H1 (cell line): Measurements from ENCODE around the gene PRKCA. TPM values are rescaled to one million over a fixed set of nuclear protein-coding genes. Genes with fewer than 3 reads are reported as not detected.

ENCODE experiments used
- BCL11A ChIP-seq, 2 experiments: IDR thresholded peaks; one replicate each; pipeline ENCODE4 v1.6.1; 2011; ENCODE audit warnings: low read depth in 2 of 2, low read length in 2 of 2, mild to moderate bottlenecking in 2 of 2
- FOSL1 ChIP-seq: IDR thresholded peaks from 2 replicates; pipeline ENCODE4 v1.6.1; 2011; ENCODE audit warnings: mild to moderate bottlenecking, low read depth, low read length, moderate library complexity; ENCODE audit not compliant: insufficient read depth
- HDAC2 ChIP-seq, 2 experiments: fragments of 300-600 bp in 1 of 2; sonication (generic) in 1 of 2; IDR thresholded peaks; 2 replicates each; pipeline ENCODE4 v1.6.1; 2011 to 2012; ENCODE audit warnings: low read depth in 2 of 2, low read length in 2 of 2, mild to moderate bottlenecking in 2 of 2, moderate library complexity in 2 of 2, borderline replicate concordance in 1 of 2, inconsistent platforms in 1 of 2
- KDM5A ChIP-seq: fragments of 200-600 bp; IDR thresholded peaks from 2 replicates; pipeline ENCODE4 v1.7.1; 2012; ENCODE audit warnings: mild to moderate bottlenecking, low read length, inconsistent platforms, mixed read lengths
- MAFK ChIP-seq: IDR thresholded peaks from 2 replicates; pipeline ENCODE4 v1.6.1; 2012; ENCODE audit warnings: low read depth, mild to moderate bottlenecking, improper control_type of control experiment, low read length
- TAF7 ChIP-seq: optimal IDR thresholded peaks from 2 replicates; pipeline ENCODE3; 2011; ENCODE audit warnings: low read depth, mild to moderate bottlenecking, inconsistent platforms, low read length, moderate library complexity, borderline replicate concordance
- polyA plus RNA-seq, 7 experiments: library from polyadenylated mRNA; depleted of rRNA in 3 of 7; stranded (reverse) in 5 of 7; unstranded in 2 of 7; fragments of >200 nt in 5 of 7; fragments of 200-250 nt in 2 of 7; gene quantifications; 1 replicate in 5 of 7; 2 replicates in 1 of 7; 4 replicates in 1 of 7; pipeline versions ENCODE4 v1.2.1 to v1.2.3, GENCODE V29; 2011 to 2013; ENCODE audit warnings: missing spikeins in 2 of 7, mixed read lengths in 2 of 7
- total RNA-seq: library from RNA; stranded (reverse); fragmentation: NEBNext Ultra II Directional; extraction: Animal tissue kit (Norgen Biotek cat#: 25700); gene quantifications from 2 replicates; pipeline ENCODE4 v1.2.1, GENCODE V29; 2021
- TF ChIP-seq, protein P1 (sequence below): IDR thresholded peaks from 2 replicates; pipeline ENCODE4 v1.6.1; 2012; ENCODE audit warnings: inconsistent platforms

PRKCA gene
- total and polyA plus RNA-seq, 2 of the 8 experiments (the other 6 are each of a cell fraction or from before 2014, with no cell fraction given): 5.8 to 17.8 TPM

DNA sequence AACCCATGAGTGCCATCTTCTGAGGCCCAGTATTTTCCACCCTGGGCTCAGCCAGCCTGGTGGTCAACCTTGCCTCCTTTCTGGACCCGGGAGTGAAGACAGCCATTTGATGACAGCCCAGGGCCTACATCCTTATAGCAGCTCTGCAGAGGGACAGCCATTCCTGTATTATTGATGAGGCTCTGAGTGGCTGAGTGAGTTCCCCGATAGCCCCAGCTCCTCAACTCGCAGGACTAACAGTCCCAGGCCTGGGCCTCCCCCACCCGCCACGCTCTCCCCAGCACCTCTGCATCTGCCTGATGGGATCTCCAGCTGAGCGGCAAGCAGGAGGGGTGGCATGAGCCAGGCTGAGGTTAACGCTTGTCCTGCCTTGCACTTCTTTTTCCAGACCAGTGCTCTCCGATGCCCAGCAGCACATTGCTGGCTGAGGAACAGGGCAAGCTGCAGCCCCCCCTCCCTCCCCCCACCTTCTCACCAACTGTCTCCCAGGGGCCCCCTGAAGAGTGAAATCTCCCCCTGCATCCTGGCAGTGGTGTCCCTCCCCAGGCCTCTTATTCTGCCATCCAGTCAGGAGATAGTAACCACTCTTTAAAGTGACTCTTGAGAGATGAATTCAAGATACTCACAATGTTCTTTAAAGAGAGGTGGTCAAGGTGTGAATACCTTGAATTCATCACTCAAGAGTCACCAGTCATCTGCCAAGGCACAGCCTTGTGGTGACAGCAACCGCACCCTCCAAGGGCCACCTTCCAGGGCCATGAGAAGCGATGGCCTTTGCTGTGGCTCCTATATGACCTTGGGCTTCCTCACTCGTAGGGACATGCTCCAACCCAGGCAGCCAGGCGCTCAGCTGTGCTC, 556.0 kb downstream of the PRKCA start (continued):
- TF ChIP-seq, protein P1, sequence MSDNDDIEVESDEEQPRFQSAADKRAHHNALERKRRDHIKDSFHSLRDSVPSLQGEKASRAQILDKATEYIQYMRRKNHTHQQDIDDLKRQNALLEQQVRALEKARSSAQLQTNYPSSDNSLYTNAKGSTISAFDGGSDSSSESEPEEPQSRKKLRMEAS: no peak
- TF ChIP-seq MAFK (no peak), FOSL1 (no peak), BCL11A (IDR thresholded peaks at IDR 0.05; ENCODE audit: low read depth in 2 of 2, low read length in 2 of 2) (no peak), KDM5A (no peak), TAF7 (no peak), HDAC2 (IDR thresholded peaks at IDR 0.05; ENCODE audit: borderline replicate concordance in 1 of 2, low read depth in 2 of 2, low read length in 2 of 2) (no peak)
